SK-N-MC (cell line): ENCODE results near the gene CFAP299.

Experiments used
- EZH2 ChIP-seq: fragments of 200-600 bp; sonication (generic); IDR thresholded peaks from one replicate; pipeline ENCODE4 v1.6.1; 2017; ENCODE audit warnings: antibody characterized with exemption
- POLR2AphosphoS5 ChIP-seq: IDR thresholded peaks from 2 replicates; pipeline ENCODE4 v1.6.1; 2012; ENCODE audit warnings: mild to moderate bottlenecking, low read depth, low read length, borderline replicate concordance

GRCh38 chr4:80878218-80878617 is 542.7 kb downstream of the CFAP299 start:
- TF ChIP-seq POLR2AphosphoS5 = no peak
- TF ChIP-seq EZH2 = no peak
